ENCODE measurements around the gene TOR4A. TPM values are rescaled to one million over a fixed set of nuclear protein-coding genes. Genes with fewer than 3 reads are reported as not detected.

Gene TOR4A
- total RNA-seq, 2 donors from 2014 or later = 1.6 to 7.3 TPM

DNA sequence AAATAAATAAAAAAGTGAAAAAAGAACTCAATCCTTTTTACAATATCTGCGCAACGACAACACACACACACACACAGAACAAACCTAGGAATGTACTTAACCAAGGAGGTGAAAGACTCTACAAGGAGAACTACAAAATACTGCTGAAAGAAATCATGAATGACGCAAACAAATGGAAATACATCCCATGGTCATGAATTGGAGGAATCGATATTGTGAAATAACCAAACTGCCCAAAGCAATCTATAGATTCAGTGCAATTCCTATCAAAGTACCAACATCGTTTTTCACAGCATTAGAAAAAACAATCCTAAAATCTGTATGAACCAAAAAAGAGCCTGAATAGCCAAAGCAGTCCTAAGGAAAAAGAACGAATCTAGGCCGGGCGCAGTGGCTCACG lies 54.4 kb downstream of the TOR4A start:
- TF ChIP-seq POLR2AphosphoS5 (IDR thresholded peaks at IDR 0.05) = no peak
- no peak for TF ChIP-seq CTCF (IDR thresholded peaks at IDR 0.05)
- TF ChIP-seq POLR2A (IDR thresholded peaks at IDR 0.05) = no peak
- no peaks in the 10 kb centered on the region for H3K27me3 ChIP-seq (replicated peaks; ENCODE audit: insufficient read depth)
- no peak for DNase-seq (ENCODE audit: low spot score)
- no peaks in the 10 kb centered on the region for H3K36me3 ChIP-seq
- no peak overlapping the region for H3K4me3 ChIP-seq
- whole genome bisulfite sequencing = 94% methylated on average over 9 of the region's 9 CpGs
- no peak overlapping the region for H3K27ac ChIP-seq
- H3K4me1 ChIP-seq (replicated peaks) = no peaks in the 10 kb centered on the region
- intact Hi-C loops (cut with DNase I) = no loop called here
- H3K9me3 ChIP-seq = no peaks in the 10 kb centered on the region

Other genes with a start within 250 kb of the TOR4A start
- gene ABCA2, start 249.5 kb upstream of the TOR4A start, total RNA-seq = 10 to 100 TPM; 27.4 to 79.1 TPM
- under 1 TPM in 1 of 2 donors, not detected in 1; 0.57 TPM for gene FUT7, start 245.6 kb upstream of the TOR4A start, total RNA-seq
- 100 to 1,000 TPM; 384 to 427 TPM for gene NPDC1, start 231.5 kb upstream of the TOR4A start, total RNA-seq
- 10 to 100 TPM in 1 of 2 donors, 1 to 10 TPM in 1; 9.8 to 10.9 TPM for gene ENTPD2, start 223.7 kb upstream of the TOR4A start, total RNA-seq
- 10 to 100 TPM in 1 of 2 donors, 1 to 10 TPM in 1; 7.2 to 17.2 TPM for gene SAPCD2, start 207.2 kb upstream of the TOR4A start, total RNA-seq
- gene UAP1L1, start 200.2 kb upstream of the TOR4A start, total RNA-seq = 10 to 100 TPM in 1 of 2 donors, 1 to 10 TPM in 1; 8.2 to 19.9 TPM
- 100 to 1,000 TPM in 1 of 2 donors, 10 to 100 TPM in 1; 67.4 to 107 TPM for gene MAN1B1, start 190.7 kb upstream of the TOR4A start, total RNA-seq
- gene DPP7, start 163.0 kb upstream of the TOR4A start, total RNA-seq = 100 to 1,000 TPM; 147 to 235 TPM
- 1 to 10 TPM in 1 of 2 donors, under 1 TPM in 1; 0.59 to 1.8 TPM for gene GRIN1, start 138.6 kb upstream of the TOR4A start, total RNA-seq
- 100 to 1,000 TPM; 183 to 582 TPM for gene LRRC26, start 107.7 kb upstream of the TOR4A start, total RNA-seq
- 1 to 10 TPM in 1 of 2 donors, not detected in 1; 3.1 TPM for gene TMEM210, start 105.7 kb upstream of the TOR4A start, total RNA-seq
- 10 to 100 TPM; 32.5 to 64.5 TPM for gene ANAPC2, start 89.2 kb upstream of the TOR4A start, total RNA-seq
- 100 to 1,000 TPM; 114 to 124 TPM for gene SSNA1, start 89.0 kb upstream of the TOR4A start, total RNA-seq
- 10 to 100 TPM; 26.1 to 30.4 TPM for gene TPRN, start 77.0 kb upstream of the TOR4A start, total RNA-seq
- 10 to 100 TPM; 35.3 to 47.8 TPM for gene TMEM203, start 72.1 kb upstream of the TOR4A start, total RNA-seq
- 10 to 100 TPM; 18.5 to 31.9 TPM for gene NDOR1, start 72.0 kb upstream of the TOR4A start, total RNA-seq
- gene RNF208, start 55.5 kb upstream of the TOR4A start, total RNA-seq = 1 to 10 TPM; 3.8 to 6.2 TPM
- 1 to 10 TPM; 2.7 to 4.9 TPM for gene CYSRT1, start 52.6 kb upstream of the TOR4A start, total RNA-seq
- not detected for gene RNF224, start 50.2 kb upstream of the TOR4A start, total RNA-seq
- under 1 TPM in 1 of 2 donors, not detected in 1; 0.57 TPM for gene SLC34A3, start 46.8 kb upstream of the TOR4A start, total RNA-seq
- 100 to 1,000 TPM; 279 to 484 TPM for gene TUBB4B, start 36.4 kb upstream of the TOR4A start, total RNA-seq
- 1 to 10 TPM in 1 of 2 donors, not detected in 1; 4.2 TPM for gene STPG3, start 26.4 kb upstream of the TOR4A start, total RNA-seq
- gene NELFB, start 22.4 kb upstream of the TOR4A start, total RNA-seq = 10 to 100 TPM; 44.9 to 82.1 TPM
- gene NRARP, start 24.5 kb downstream of the TOR4A start, total RNA-seq = 10 to 100 TPM; 22.4 to 24.3 TPM
- gene EXD3, start 145.4 kb downstream of the TOR4A start, total RNA-seq = 10 to 100 TPM; 32.6 to 44.8 TPM
- 10 to 100 TPM in 1 of 2 donors, 1 to 10 TPM in 1; 7.5 to 17.1 TPM for gene NOXA1, start 145.7 kb downstream of the TOR4A start, total RNA-seq
- gene ENTPD8, start 163.6 kb downstream of the TOR4A start, total RNA-seq = 1 to 10 TPM; 1.8 TPM
- gene NSMF, start 181.6 kb downstream of the TOR4A start, total RNA-seq = 100 to 1,000 TPM in 1 of 2 donors, 10 to 100 TPM in 1; 42.4 to 128 TPM

Measured in prostate gland (tissue), 2 donors.